T-helper 2 cell (primary cell): ENCODE measurements around the gene EPHB1.

Experiments used
- DNase-seq, 5 experiments: peaks; one replicate each; pipeline versions ENCODE4 v3.0.0 to v3.0.0-alpha.2; 2012 to 2022

EPHB1 gene

DNA sequence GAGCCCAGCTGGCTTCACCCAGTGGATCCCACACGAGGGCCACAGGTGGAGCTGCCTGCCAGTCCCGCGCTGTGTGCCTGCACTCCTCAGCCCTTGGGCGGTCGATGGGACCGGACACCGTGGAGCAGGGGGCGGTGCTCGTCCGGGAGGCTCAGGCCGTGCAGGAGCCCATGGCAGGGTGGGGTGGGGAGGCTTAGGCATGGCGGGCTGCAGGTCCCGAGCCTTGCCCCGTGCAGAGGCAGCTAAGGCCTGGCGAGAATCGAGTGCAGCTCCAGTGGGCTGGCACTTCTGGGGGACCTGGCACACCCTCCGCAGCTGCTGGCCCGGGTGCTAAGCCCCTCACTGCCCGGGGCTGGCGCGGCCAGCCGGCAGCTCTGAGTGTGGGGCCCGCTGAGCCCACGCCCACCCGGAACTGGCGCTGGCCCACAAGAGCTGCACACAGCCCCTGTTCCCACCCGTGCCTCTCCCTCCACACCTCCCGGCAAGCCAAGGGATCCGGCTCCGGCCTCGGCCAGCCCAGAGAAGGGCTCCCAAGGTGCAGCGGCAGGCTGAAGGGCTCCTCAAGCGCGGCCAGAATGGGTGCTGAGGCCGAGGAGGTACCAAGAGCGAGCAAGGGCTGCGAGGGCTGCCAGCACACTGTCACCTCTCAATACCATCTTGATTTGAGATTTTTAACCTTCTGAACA lies 121.4 kb downstream of the EPHB1 start:
- DNase-seq: no peak

DNA sequence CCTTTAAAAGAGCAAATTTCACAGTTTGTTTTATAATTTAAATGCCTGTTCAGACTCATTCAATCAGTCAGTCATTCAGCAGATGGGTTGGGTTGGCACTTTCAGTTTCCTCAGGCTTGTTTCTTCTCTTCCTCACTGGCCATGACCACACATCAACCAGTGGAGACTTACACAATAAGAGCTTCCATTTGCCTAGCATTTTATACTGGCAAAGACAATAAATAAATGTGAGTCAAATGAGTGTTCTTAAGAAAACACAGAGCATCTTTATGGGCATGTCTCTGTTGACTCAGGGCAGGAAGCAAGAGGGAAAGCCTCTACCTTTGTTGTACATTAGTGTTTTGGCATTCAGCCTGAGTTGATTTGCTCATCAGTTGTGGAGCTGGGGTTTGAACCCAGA lies 122.6 kb downstream of the EPHB1 start:
- DNase-seq: peak in 1 of 5 experiments; percentile 76

DNA sequence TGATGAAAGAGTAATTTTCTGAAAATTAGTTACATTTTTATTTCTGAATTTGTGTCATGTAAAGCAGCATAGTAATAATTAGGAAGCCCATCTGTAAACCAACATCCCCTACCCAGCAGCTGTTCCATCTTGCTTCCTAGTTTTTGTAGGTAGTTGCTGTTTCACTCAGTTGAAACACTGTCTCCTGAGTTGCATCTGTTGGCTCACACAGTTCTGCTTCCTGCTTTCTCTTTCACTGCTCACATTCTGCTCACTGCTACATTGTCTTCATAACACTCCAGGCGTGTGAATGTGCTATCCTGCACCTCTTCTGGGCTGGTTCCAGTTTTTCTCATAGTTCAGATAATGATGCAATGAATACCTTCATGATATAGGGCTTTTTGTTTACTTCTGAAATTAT lies 123.4 kb downstream of the EPHB1 start:
- peak in 1 of 5 experiments; percentile 66 for DNase-seq

DNA sequence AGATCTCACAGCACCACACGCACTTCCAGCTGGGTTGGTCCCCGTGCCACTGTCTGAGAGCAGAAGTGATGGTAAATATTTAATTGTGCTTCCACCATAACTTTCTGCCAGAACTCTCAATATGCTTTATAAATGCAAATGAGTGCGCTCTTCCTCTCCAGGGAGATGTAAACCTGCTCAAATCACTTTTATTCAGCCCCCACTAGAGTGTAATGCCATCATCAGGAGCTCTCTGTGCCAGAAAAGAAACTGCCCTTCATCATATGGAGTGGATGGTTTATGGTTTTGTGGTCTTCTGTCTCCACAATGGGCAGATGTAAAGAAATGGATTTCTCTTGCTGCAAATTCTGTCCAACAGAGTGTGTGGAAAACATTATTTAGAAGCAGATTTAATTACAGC lies 127.0 kb downstream of the EPHB1 start:
- DNase-seq: no peak

DNA sequence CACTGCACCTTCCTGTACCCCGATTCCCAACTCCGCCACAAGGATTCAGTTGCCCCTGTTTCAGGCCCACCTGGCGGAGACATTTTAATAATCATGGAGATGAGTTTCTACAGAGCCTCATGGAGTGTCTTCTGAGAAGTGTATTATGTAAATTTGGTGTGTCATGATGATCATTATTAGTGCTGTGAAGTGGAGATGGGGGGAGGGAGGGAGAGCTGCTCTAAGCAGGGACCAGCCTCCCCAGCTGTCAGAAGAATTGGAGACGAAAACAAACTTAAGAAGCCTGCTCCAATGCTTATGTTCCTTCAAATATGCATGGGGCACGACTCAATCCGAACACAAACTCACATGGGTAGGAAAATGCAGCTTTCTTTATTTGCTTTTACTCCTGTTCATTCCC lies 127.8 kb downstream of the EPHB1 start:
- DNase-seq: no peak

DNA sequence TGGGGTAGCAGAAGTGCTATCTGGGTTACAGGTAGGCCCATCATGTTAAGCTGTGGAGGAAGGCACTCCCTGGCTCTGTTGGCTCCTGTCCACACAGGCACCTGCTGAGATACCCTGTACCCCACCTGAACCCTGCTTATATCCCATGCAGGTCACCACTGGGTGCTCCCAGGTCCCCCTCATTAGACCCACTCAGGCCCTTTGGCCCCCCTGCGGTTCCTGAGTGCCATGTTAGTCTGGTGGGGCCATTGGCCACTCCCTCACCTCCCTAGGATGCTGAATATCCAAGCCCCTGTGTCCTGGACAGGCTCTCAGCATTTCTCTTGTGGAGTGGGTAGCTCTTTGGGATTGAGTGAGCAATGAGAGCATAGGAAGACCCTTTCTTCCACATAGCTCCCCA lies 128.2 kb downstream of the EPHB1 start:
- no peak for DNase-seq

DNA sequence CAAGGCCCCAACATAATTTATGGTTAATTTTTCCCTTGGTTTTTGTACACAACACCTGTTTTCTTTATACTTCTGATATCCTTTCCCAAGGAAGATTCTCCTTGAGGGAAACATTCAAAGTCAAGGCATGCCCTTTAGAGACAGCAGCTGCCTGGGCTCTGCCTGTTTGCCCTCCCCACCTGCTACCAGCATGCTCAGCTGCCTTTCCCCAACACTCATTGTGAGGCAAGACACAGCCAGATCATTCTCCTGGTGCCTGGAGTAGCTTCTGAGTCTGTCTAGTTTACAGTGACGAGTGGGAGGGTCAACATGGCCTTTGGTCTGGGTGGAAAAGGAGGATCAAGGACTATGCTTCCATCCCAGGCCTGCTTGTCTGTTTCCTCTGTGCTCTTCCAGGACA lies 132.5 kb downstream of the EPHB1 start:
- DNase-seq: no peak

DNA sequence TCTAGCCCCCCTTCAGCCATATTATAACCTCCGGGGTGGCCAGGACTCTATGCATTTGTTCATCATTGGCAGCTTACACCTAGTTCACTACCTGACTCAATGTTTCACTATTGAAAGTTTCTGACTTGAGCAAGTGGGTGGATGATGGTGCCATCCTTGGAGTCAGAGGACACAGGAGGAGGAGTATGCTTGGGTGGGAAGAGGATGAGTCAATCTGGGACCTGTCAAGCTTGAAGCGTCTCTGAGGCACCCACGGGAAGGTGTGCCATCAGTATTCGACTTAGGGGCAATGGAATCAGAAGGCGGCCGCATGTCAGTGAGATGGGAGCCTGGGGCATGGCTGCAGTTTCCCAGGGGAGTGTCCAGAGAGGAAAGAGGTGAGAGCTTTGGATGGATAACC lies 133.3 kb downstream of the EPHB1 start:
- peak in 1 of 5 experiments; percentile 26 for DNase-seq

DNA sequence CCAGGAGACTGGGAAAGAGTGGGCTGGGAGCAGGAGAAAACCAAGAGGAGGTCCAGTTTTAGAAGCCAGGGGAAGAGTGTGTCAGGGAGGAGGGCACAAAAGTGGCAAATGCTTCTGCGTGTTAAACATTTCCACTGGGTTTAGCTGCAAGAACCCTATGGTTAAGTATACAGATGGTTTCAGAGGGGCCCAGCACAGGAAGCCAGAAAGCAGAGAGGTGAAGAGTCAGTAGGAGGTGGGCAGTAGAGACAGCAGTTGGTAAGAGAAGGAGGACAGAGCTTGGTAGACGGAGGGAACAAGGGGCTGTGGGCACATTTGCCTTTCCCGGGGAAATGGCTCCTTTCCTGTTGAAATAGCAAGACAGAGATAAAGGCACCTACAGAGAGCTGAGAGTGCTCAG lies 133.8 kb downstream of the EPHB1 start:
- DNase-seq: peak in 1 of 5 experiments; percentile 60

DNA sequence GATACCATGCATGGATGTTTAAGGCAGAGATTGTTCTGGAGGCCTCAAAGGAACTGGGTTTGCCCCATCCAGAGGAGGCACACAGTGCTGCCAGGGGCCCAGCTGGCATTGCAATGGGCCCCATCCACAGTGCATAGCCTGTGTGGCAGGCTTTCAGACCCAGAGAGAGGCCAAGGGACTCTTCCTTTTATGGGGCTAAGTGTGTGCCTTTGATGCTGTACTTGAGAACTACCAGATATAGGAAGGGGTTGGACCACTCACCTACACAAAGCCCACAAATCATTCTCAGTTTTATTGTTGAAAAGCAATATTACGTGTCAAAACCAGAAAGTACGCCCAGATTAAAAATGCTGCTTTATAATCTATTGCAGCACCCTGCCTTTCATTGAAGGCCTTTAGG lies 134.9 kb downstream of the EPHB1 start:
- DNase-seq: peak in 1 of 5 experiments; percentile 92

DNA sequence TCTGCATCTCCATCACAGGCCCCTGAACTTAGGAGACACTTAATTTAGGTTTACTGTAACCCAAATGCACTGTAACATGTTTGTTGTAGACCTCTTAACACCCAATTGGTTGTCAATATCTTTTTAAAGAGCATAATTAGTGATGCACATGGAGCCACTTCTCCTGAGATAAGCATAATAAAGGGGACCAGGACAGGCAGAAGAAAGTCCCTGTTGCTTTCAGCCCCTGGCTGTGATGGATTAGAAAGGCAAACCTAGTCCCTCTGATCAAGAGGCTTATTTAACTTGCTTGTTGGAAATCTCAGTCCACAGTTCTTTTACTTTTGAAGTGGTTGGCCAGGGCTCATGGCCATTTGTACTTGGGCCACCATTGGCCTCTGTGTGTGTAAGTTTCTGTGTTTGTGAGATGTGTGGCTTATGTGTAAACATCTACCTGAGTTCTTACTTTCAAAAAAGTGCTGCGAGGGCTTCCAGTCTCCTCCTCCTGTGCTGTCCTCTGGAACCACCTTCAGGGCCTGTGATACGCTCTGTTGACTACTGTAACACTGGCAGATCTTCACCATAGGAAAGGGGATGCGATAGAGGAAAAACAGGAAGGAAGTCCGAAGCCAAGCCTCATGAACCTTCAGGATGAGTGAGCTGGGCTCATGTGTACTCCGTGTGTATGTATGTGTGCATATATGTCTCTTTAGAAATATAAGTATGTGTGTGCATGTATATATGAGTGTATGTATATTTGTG lies 136.2 kb downstream of the EPHB1 start:
- DNase-seq: no peak

DNA sequence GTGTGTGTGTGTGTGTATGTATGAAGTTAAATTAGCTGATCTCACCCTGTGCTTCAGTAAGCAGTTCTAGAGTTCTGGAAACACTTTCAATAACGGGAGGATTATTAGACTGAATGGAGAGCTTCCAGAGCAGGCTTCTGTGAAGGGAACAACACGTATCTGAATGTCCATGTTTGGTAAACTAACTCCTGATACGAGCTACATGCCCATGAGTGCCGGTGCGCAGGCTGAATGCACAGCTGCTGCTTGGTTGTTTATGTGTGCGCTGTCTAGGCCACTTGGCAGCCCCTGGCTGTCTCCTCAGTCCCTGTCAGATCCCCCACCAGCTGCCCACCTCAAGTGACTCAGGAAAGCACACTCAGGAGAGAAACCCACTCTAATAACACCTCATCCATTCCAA lies 137.0 kb downstream of the EPHB1 start:
- DNase-seq: no peak

DNA sequence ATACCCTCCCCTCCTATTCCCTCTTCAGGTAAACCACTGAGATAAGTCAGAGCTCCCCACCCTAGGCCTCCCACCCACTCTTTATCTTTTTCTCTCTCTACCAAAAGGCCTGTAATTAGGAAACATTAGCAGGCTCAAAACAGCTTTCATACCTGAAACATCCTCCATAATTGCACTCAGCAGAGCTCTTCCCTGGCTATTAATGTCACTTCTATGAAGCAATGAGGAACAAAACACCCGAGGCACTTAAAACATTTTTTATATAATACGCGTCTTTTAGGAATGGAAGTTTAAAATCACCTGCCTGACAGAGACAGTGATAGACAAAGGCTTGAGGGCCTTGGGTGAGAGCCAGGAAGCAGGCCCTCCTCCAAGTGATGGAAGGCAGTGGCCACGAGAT lies 138.9 kb downstream of the EPHB1 start:
- no peak for DNase-seq

DNA sequence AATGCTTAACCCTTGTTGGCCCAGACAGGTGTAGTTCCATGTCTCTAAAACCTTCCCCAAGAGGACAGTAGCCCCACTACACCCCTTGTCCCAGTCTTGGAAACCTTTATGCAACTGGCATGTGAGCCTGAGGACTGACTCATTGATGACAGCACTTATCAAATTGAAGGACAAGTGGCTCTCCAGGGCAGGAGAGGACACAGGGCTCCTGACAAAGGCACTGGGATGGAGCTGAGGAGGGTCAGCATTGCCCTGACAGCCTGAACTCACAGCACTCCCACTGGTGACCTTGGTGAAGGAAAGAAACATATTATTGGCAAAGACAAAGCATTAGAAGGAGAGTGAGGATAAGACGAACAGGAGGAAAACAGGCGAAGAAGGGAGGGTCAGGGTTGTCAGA lies 139.9 kb downstream of the EPHB1 start:
- no peak for DNase-seq

DNA sequence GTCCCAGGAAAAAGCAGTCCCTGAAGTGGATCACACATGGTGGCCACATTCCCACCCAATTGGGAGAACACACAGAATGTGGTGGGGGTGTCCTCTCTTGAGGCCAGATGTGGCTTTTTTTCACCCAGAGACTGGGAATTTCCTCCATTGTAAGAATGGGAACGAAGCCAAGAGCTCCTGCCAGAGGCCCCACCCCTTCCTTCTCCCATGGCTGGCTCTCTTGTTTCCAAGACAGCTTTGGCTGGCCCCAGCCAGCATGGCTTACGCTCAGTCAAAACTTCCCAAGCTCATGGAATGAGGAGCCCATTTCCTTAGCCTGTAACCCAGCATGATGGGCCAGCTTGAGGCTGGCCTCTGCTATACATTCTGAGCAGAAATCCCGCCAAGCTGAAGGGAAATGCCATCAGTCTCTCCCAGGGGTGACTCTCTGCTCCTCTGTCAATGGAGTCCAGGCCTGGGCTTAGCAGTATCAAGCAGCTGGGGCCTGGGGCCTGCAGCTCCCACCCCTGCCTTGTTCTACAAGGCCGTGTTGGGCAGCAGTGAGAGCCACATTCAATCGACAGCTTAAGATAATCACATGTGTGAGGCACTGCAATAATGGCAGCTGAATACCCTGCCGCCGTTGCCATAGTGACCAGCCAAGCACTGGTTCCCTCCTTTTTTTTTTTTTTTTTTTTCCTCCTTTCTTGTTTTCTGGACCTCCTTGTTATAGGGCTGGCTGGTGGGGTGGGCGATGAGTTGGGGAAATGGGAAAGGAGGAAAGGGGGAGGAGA lies 142.4 kb downstream of the EPHB1 start:
- DNase-seq: no peak

DNA sequence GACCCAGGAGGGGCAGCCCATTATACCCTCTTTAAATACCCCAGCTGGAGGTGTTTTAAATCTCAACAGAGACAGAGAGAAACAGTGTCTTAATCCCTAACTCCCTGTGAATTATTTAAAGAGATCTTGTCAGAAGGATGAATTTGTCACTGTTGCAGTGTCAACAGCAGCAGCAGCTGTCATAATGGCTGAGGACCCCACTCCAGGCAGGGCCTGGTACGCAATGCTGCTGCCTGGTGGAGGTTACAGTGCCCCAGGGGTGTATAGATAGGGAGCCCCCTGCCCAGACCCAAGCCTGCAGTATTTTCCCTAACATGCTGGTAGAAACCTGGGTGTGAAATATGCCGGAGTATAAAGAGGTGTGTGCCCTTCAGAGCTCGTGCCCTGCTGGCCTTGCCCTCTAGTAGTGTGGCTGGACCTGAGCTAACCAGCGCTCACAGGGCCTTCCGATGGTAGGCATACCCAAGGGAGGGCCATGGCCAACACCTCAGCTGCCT lies 143.0 kb downstream of the EPHB1 start:
- no peak for DNase-seq

DNA sequence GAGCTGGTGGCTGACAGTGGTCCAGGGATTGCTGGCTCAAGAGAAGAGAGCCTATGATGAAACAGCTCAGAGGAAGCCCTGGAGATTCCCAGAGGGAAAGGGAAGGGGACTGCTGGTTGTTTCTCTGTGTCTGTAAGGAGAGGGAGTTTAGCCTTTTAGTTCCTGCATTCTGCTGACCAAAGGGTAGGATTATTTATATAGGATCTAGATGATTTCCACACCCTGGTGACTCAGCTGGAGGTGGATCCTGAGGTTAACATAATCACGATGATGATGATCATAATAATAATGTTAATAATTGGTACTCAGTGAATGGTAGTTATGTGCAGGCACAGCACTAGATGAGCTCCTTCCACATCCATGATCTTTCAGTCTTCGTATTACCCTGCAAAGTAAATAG lies 144.9 kb downstream of the EPHB1 start:
- no peak for DNase-seq

DNA sequence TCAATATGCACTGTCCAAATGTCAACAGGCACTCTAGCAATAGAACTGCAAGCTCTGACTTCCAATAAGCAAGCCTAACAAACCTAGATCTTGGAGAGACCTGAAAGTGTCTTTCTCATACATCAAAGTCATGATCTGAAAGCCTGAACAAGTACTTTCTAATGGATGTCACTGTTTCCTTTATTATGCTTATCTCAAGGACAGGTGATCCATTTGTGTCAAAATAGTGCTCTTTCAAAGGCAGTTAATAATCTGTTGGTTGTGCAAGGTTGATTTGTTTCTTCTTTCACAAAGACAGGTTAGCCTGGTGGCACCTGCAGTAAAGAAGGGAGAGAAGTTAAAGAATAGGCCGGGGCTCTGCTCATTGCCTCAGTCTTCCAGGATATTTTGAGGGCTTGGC lies 146.8 kb downstream of the EPHB1 start:
- no peak for DNase-seq

DNA sequence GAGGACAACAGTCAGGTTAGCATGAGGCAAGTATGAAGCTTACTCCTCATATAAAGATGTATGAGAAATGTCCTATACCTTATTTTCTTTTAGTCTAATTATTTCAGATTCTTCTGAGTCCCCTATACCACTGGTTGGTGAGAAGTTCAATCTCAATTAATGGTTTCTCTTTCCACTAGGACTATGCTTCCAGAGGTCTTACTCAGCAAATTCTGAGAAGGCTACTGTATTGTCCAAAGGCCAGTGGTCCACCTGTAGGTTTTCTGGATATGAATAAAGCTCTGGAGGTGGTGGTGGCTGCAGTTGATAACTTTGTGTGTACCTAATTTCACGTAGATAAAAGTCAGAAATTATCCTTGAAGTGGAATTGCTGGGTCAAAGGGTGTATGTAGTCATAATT lies 149.4 kb downstream of the EPHB1 start:
- DNase-seq: no peak

DNA sequence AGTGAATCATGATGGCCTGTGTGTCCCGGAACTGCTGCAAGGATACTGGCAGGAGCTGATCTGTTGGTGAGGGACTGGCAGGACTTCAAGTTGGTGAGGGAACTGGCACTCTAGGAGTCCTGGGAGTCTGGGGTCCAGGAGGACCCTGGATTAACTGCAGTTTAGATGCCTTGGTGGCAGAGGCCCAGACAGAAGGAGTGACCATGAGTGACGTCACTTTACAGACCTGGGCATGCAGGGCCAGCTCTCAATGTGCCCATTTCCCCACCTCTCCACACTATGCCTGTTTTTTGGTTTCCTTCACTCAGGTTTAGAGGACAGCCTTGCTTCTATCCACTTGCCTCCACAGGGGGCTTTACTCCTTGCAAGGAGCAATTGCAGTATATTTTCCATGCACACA lies 154.1 kb downstream of the EPHB1 start:
- no peak for DNase-seq

DNA sequence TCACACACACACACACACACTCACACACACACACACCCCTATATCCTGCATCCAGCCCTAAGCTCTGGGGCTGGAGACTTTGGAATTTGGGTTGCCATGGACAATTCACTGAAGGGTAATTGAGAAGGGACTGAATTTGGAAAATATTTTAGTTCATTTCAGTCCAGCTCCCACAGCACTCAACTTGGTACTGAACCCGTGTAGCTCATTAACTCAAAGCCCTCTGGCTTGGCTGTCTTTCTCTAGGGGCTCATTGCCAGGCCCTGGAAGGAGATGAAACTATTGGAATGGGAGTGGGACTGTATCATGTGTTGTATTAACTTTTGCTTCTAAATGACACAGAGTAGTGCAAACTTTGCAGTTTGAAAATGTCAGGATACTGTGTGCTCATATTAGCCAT lies 157.3 kb downstream of the EPHB1 start:
- DNase-seq: no peak

DNA sequence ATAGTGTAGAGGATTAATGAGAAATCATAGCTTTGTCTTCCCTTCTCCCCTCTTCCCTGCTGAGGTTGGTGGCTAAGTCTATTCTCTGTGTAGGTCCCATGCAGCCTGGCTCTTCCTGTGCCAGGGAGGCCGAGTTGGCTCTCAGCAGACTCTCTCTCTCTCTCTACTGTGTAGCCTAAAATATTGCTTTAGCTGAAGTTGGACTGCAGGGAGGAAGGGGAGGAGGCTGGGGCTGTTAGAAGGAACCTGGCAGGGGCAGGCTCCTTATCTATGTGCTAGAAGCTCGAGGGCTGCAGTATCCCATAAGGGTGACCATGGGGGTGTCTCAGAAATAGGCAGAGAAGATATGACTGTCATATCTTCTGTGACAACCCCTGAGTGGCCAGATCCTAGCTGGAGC lies 160.8 kb downstream of the EPHB1 start:
- no peak for DNase-seq

DNA sequence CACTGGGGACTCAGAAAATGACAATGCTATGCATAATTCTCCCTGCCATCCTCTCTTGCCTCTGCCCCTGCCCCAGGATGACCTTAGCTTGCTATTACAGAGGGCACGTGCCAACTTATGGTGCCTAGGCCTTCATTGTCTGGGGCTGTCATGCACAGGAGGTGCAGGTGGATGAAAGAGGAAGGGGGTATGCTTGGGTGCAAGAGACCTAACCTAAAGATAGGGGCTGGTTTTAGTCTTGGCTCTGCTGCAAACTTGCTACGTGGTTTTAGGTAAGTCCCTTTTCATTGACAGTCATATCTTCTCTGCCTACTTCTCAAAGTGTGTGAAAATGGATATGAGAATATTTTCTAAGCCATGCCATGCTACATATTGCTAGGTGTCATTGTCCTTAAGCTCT lies 161.3 kb downstream of the EPHB1 start:
- peak in 1 of 5 experiments; percentile 26 for DNase-seq

DNA sequence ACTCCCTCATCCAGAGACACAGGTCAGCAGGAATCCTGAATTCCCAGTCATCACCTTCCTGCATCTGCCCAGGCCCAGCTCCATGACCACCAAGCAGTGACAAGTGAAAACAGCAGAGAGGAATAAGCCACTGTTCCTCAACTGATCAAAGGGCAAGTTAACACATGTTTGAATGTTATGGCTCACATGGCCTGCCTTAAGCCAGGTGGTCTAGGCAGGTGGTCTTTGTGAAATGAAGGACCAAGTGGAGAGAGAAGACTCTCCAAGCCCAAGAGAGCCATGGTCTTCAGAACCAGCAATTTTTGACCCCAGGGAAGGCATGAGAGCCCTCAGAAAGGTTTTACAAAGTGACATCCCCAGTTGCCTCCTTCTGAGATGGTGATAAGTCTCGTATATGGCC lies 161.8 kb downstream of the EPHB1 start:
- DNase-seq: no peak
